ENCODE results near the gene ATP1A4. TPM values are rescaled to one million over a fixed set of nuclear protein-coding genes. Genes with fewer than 3 reads are reported as not detected.

Gene ATP1A4
- total and polyA plus RNA-seq, 2 donors from 2014 or later: 0.19 TPM; not detected in 1

DNA sequence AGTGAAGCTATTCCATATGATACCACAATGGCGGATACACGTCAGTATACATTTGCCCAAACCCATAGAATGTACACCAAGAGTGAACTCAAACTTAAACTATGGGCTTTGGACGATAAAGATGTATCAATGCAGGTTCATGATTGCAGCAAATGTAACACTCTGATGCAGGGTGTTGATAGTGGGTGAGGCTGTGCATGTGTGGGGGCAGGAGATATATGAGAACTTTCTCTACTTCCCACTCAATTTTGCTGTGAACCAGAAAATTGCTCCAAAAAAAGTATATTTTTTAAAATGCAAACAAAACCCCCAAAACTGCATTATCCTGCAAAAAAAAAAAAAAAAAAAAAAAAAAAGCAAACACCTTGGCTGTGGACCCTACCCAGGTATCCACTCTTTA, 32.5 kb upstream of the ATP1A4 start:
- H3K27ac ChIP-seq (ENCODE audit: low read depth in 2 of 2, low read length in 2 of 2): no peak overlapping the region
- H3K4me3 ChIP-seq (ENCODE audit: low read length in 3 of 3): no peak overlapping the region
- FAIRE-seq (no peak), DNase-seq (no peak)
- H3K36me3 ChIP-seq (ENCODE audit: control insufficient read depth in 2 of 3, insufficient read depth in 3 of 3, low read length in 3 of 3): no peaks in the 10 kb centered on the region
- H3K4me1 ChIP-seq (ENCODE audit: control insufficient read depth in 2 of 3, insufficient read depth in 2 of 3, low read depth in 1 of 3, low read length in 3 of 3): no peaks in the 10 kb centered on the region
- no peaks in the 10 kb centered on the region for H3K9me3 ChIP-seq (ENCODE audit: control insufficient read depth in 2 of 3, insufficient read depth in 1 of 3, low read length in 3 of 3)
- TF ChIP-seq CTCF (IDR thresholded peaks at IDR 0.05; ENCODE audit: borderline replicate concordance, extremely low read depth, insufficient read depth): no peak
- intact Hi-C loops (cut with DNase I): no loop called here
- H3K27me3 ChIP-seq (ENCODE audit: control insufficient read depth, insufficient read depth, low read length): no peaks in the 10 kb centered on the region
- no peak overlapping the region for H3K9ac ChIP-seq (ENCODE audit: low read length in 3 of 3)

- Histone ChIP-seq H3K27me3 (ENCODE audit: control insufficient read depth, insufficient read depth, low read length) (no peaks in the 10 kb centered on the region), H3K4me3 (ENCODE audit: low read length in 3 of 3) (no peak overlapping the region), H3K9me3 (ENCODE audit: control insufficient read depth in 2 of 3, insufficient read depth in 1 of 3, low read length in 3 of 3) (no peaks in the 10 kb centered on the region), H3K27ac (ENCODE audit: low read depth in 2 of 2, low read length in 2 of 2) (no peak overlapping the region), H3K36me3 (ENCODE audit: control insufficient read depth in 2 of 3, insufficient read depth in 3 of 3, low read length in 3 of 3) (no peaks in the 10 kb centered on the region), H3K9ac (ENCODE audit: low read length in 3 of 3) (no peak overlapping the region), H3K4me1 (ENCODE audit: control insufficient read depth in 2 of 3, insufficient read depth in 2 of 3, low read depth in 1 of 3, low read length in 3 of 3) (no peaks in the 10 kb centered on the region)
- TF ChIP-seq CTCF (IDR thresholded peaks at IDR 0.05; ENCODE audit: borderline replicate concordance, extremely low read depth, insufficient read depth): no peak
- DNase-seq (no peak), FAIRE-seq (no peak)
- intact Hi-C loops (cut with DNase I): no loop called here
These were observed 30.6 kb upstream of the ATP1A4 start for GRCh38 chr1:160120797-160121196.

DNA sequence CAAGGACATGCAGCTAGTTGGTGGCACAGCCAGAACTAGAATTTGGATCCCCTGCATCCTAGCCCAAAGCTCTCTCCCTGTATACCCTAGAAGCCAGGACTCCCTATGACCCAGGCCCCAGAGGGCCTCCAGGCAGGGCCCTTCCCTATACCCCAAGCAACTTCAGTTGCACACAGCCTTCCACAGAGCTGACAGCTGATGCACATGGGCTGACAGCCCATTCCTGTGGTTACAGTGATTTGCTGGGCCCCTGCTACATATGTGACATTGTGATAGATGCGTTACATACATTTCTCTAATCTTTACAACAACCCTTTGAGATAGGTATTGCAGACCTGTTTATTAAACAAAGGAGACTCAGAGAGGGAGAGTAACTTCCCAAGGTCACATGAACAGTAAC, 30.0 kb upstream of the ATP1A4 start:
- Histone ChIP-seq H3K4me3 (ENCODE audit: low read length in 3 of 3) (no peak overlapping the region), H3K4me1 (ENCODE audit: control insufficient read depth in 2 of 3, insufficient read depth in 2 of 3, low read depth in 1 of 3, low read length in 3 of 3) (no peaks in the 10 kb centered on the region), H3K27me3 (ENCODE audit: control insufficient read depth, insufficient read depth, low read length) (no peaks in the 10 kb centered on the region), H3K27ac (ENCODE audit: low read depth in 2 of 2, low read length in 2 of 2) (no peak overlapping the region), H3K36me3 (ENCODE audit: control insufficient read depth in 2 of 3, insufficient read depth in 3 of 3, low read length in 3 of 3) (no peaks in the 10 kb centered on the region), H3K9me3 (ENCODE audit: control insufficient read depth in 2 of 3, insufficient read depth in 1 of 3, low read length in 3 of 3) (no peaks in the 10 kb centered on the region), H3K9ac (ENCODE audit: low read length in 3 of 3) (no peak overlapping the region)
- FAIRE-seq (no peak), DNase-seq (peak in 1 of 5 donors; percentile 2)
- intact Hi-C loops (cut with DNase I): no loop called here
- TF ChIP-seq CTCF (IDR thresholded peaks at IDR 0.05; ENCODE audit: borderline replicate concordance, extremely low read depth, insufficient read depth): no peak

GRCh38 chr1:160122978-160123495, 28.4 kb upstream of the ATP1A4 start:
- DNase-seq: peak in 1 of 5 donors; percentile 51

More at GRCh38 chr1:160122978-160123495, 28.4 kb upstream of the ATP1A4 start:
- Histone ChIP-seq H3K4me1 (ENCODE audit: control insufficient read depth in 2 of 3, insufficient read depth in 2 of 3, low read depth in 1 of 3, low read length in 3 of 3) (no peaks in the 10 kb centered on the region), H3K27ac (ENCODE audit: low read depth in 2 of 2, low read length in 2 of 2) (no peak overlapping the region), H3K9ac (ENCODE audit: low read length in 3 of 3) (no peak overlapping the region), H3K27me3 (ENCODE audit: control insufficient read depth, insufficient read depth, low read length) (no peaks in the 10 kb centered on the region), H3K4me3 (ENCODE audit: low read length in 3 of 3) (no peak overlapping the region), H3K36me3 (ENCODE audit: control insufficient read depth in 2 of 3, insufficient read depth in 3 of 3, low read length in 3 of 3) (no peaks in the 10 kb centered on the region), H3K9me3 (ENCODE audit: control insufficient read depth in 2 of 3, insufficient read depth in 1 of 3, low read length in 3 of 3) (no peaks in the 10 kb centered on the region)
- intact Hi-C loops (cut with DNase I): no loop called here
- TF ChIP-seq CTCF (IDR thresholded peaks at IDR 0.05; ENCODE audit: borderline replicate concordance, extremely low read depth, insufficient read depth): no peak
- FAIRE-seq: no peak
